ENCODE results near the gene NPAS1. TPM values are rescaled to one million over a fixed set of nuclear protein-coding genes. Genes with fewer than 3 reads are reported as not detected.

NPAS1 gene
- total RNA-seq: 0.52 and 0.55 TPM in 2 replicates

- no peak for DNase-seq (ENCODE audit: low read depth)
Measured at GRCh38 chr19:47019431-47020041, at the start of gene NPAS1. TSS of gene NPAS1 (plus strand) at chr19:47019837. CDS start at chr19:47021048, 1,211 bp downstream.

GRCh38 chr19:46970815-46971214 is 48.8 kb upstream of the NPAS1 start:
- no peak for DNase-seq (ENCODE audit: low read depth)

- DNase-seq (ENCODE audit: low read depth): no peak
Measured at GRCh38 chr19:46972311-46972710, 47.3 kb upstream of the NPAS1 start.

- DNase-seq (ENCODE audit: low read depth): no peak
Measured at GRCh38 chr19:46974181-46974580, 45.5 kb upstream of the NPAS1 start.

GRCh38 chr19:46975011-46975924 is 44.4 kb upstream of the NPAS1 start:
- DNase-seq (ENCODE audit: low read depth): peak; percentile 53

GRCh38 chr19:46975925-46976782 is 43.5 kb upstream of the NPAS1 start:
- DNase-seq (ENCODE audit: low read depth): peak; percentile 99

GRCh38 chr19:46976845-46977320 is 42.8 kb upstream of the NPAS1 start:
- DNase-seq (ENCODE audit: low read depth): peak; percentile 85

GRCh38 chr19:46977548-46977947 is 42.1 kb upstream of the NPAS1 start:
- DNase-seq (ENCODE audit: low read depth): no peak

- peak; percentile 33 for DNase-seq (ENCODE audit: low read depth)
Measured at GRCh38 chr19:46978171-46978869, 41.3 kb upstream of the NPAS1 start.

GRCh38 chr19:46979126-46980105 is 40.2 kb upstream of the NPAS1 start:
- no peak for DNase-seq (ENCODE audit: low read depth)

- no peak for DNase-seq (ENCODE audit: low read depth)
Measured at GRCh38 chr19:46980761-46981160, 38.9 kb upstream of the NPAS1 start.

GRCh38 chr19:46981286-46981945 is 38.2 kb upstream of the NPAS1 start:
- DNase-seq (ENCODE audit: low read depth): no peak

- no peak for DNase-seq (ENCODE audit: low read depth)
Measured at GRCh38 chr19:46983097-46983496, 36.5 kb upstream of the NPAS1 start.

- DNase-seq (ENCODE audit: low read depth): peak; percentile 92
Measured at GRCh38 chr19:46984077-46985010, 35.3 kb upstream of the NPAS1 start.

- no peak for DNase-seq (ENCODE audit: low read depth)
Measured at GRCh38 chr19:46985542-46986415, 33.9 kb upstream of the NPAS1 start.

- DNase-seq (ENCODE audit: low read depth): no peak
Measured at GRCh38 chr19:46988614-46989230, 30.9 kb upstream of the NPAS1 start.
